H1 (cell line): ENCODE results near the gene CHST8. TPM values are rescaled to one million over a fixed set of nuclear protein-coding genes. Genes with fewer than 3 reads are reported as not detected.

ENCODE experiments used
- CTCF ChIA-PET: fragments of 300-600 bp; sonication (Branson Sonifier 250); formaldehyde crosslinking; loops from one replicate; lab custom pipeline; 2021; ENCODE audit not compliant: partially characterized antibody; lab: Charles Lee
- POLR2A ChIA-PET: fragments of 300-600 bp; sonication (Branson Sonifier 250); formaldehyde crosslinking; loops from one replicate; lab custom pipeline; 2021; ENCODE audit warnings: inconsistent platforms; ENCODE audit not compliant: partially characterized antibody; lab: Charles Lee
- DNase-seq, 2 experiments: peaks; one replicate each; pipeline versions ENCODE4 v3.0.0 to v3.0.0-alpha.2; 2010 to 2022; ENCODE audit warnings: low spot score in 2 of 2, low read depth in 1 of 2, mixed read lengths in 1 of 2
- FAIRE-seq: peaks from 2 replicates; lab custom pipeline; 2011; peaks lifted over from hg19 to GRCh38; lab: Jason Lieb, UNC
- H2AFZ ChIP-seq: 2 replicates; pipeline ENCODE4 v1.8.1; 2012; ENCODE audit warnings: low read length, inconsistent platforms
- H2AK5ac ChIP-seq: 2 replicates; pipeline ENCODE4 v1.6.1; 2013; ENCODE audit warnings: low read depth, low read length
- H2BK120ac ChIP-seq: replicated peaks from 2 replicates; pipeline ENCODE3; 2013; ENCODE audit warnings: low read depth, low read length, inconsistent platforms
- H2BK12ac ChIP-seq: 2 replicates; pipeline ENCODE4 v1.6.1; 2013; ENCODE audit warnings: low read depth, low read length
- H2BK15ac ChIP-seq: 2 replicates; pipeline ENCODE4 v1.6.1; 2013; ENCODE audit warnings: low read length
- H2BK20ac ChIP-seq: 2 replicates; pipeline ENCODE4 v1.6.1; 2013; ENCODE audit warnings: low read length
- H2BK5ac ChIP-seq: 2 replicates; pipeline ENCODE4 v1.6.1; 2013; ENCODE audit warnings: low read depth, low read length
- H3K14ac ChIP-seq: 2 replicates; pipeline ENCODE4 v1.6.1; 2013; ENCODE audit warnings: inconsistent platforms; ENCODE audit not compliant: insufficient read length
- H3K18ac ChIP-seq: 2 replicates; pipeline ENCODE4 v1.6.1; 2013; ENCODE audit warnings: low read length; ENCODE audit errors: extremely low read depth
- H3K23ac ChIP-seq: 2 replicates; pipeline ENCODE4 v1.6.1; 2013; ENCODE audit warnings: inconsistent platforms; ENCODE audit not compliant: insufficient read length
- H3K23me2 ChIP-seq: 2 replicates; pipeline ENCODE4 v1.6.1; 2013; ENCODE audit warnings: low read depth, low read length
- H3K27ac ChIP-seq: 2 replicates; pipeline ENCODE4 v1.6.1; 2011; ENCODE audit warnings: low read depth, low read length, inconsistent platforms
- H3K27me3 ChIP-seq, 4 experiments: replicated peaks in 1 of 4; 1 replicate in 1 of 4; 2 replicates in 3 of 4; pipeline versions ENCODE4 v1.6.1 to v1.8.1; 2011 to 2013; ENCODE audit warnings: low read length in 3 of 4, mild to moderate bottlenecking in 3 of 4, inconsistent platforms in 2 of 4, mixed read lengths in 2 of 4, moderate library complexity in 1 of 4; ENCODE audit not compliant: control insufficient read depth in 3 of 4, insufficient read depth in 3 of 4; ENCODE audit errors: extremely low read depth in 1 of 4
- H3K36me3 ChIP-seq, 4 experiments: 2 replicates each; pipeline versions ENCODE4 v1.6.1 to v1.8.1; 2011 to 2013; ENCODE audit warnings: mild to moderate bottlenecking in 4 of 4, low read length in 3 of 4, moderate library complexity in 2 of 4, control low read depth in 1 of 4, inconsistent platforms in 1 of 4; ENCODE audit not compliant: insufficient read depth in 4 of 4, control insufficient read depth in 2 of 4
- H3K4ac ChIP-seq: replicated peaks from 2 replicates; pipeline ENCODE3; 2013; ENCODE audit warnings: low read length, low read depth, mixed read lengths, inconsistent platforms; ENCODE audit not compliant: insufficient read length
- H3K4me1 ChIP-seq, 4 experiments: replicated peaks in 1 of 4; 1 replicate in 1 of 4; 2 replicates in 3 of 4; pipeline versions ENCODE4 v1.6.1 to v1.8.1; 2011 to 2013; ENCODE audit warnings: low read length in 3 of 4, inconsistent platforms in 2 of 4, mixed read lengths in 1 of 4; ENCODE audit not compliant: insufficient read depth in 4 of 4, control insufficient read depth in 3 of 4
- H3K4me2 ChIP-seq, 2 experiments: 2 replicates each; pipeline versions ENCODE4 v1.6.1 to v1.8.1; 2011 to 2013; ENCODE audit warnings: low read depth in 2 of 2, low read length in 2 of 2, control low read depth in 1 of 2, inconsistent platforms in 1 of 2, mild to moderate bottlenecking in 1 of 2; ENCODE audit not compliant: insufficient read depth in 1 of 2
- H3K4me3 ChIP-seq, 4 experiments: fragments of 200-600, 300-600 bp in 1 of 4; sonication (generic), shearing (Covaris generic), sonication (Bioruptor Twin) in 1 of 4; 2 replicates each; pipeline versions ENCODE4 v1.5.1 to v1.8.1; 2011 to 2016; ENCODE audit warnings: low read length in 4 of 4, low read depth in 3 of 4, control low read depth in 2 of 4, inconsistent platforms in 2 of 4, mild to moderate bottlenecking in 2 of 4, mixed read lengths in 1 of 4, moderate library complexity in 1 of 4; ENCODE audit not compliant: insufficient read depth in 2 of 4; ENCODE audit errors: extremely low read depth in 1 of 4
- H3K56ac ChIP-seq: replicated peaks from 2 replicates; pipeline ENCODE3; 2013; ENCODE audit warnings: low read depth, mild to moderate bottlenecking, mixed read lengths, low read length, inconsistent platforms; ENCODE audit not compliant: insufficient read length
- H3K79me1 ChIP-seq: 2 replicates; pipeline ENCODE4 v1.6.1; 2013; ENCODE audit warnings: low read depth, low read length, control low read depth
- H3K79me2 ChIP-seq, 2 experiments: 2 replicates each; pipeline versions ENCODE4 v1.6.1 to v1.8.1; 2012 to 2013; ENCODE audit warnings: low read length in 2 of 2, mild to moderate bottlenecking in 2 of 2, inconsistent platforms in 1 of 2; ENCODE audit not compliant: insufficient read depth in 2 of 2, control insufficient read depth in 1 of 2
- H3K9ac ChIP-seq, 4 experiments: replicated peaks in 1 of 4; 1 replicate in 1 of 4; 2 replicates in 3 of 4; pipeline versions ENCODE4 v1.6.1 to v1.8.1; 2011 to 2013; ENCODE audit warnings: low read depth in 3 of 4, low read length in 3 of 4, control low read depth in 2 of 4, mild to moderate bottlenecking in 2 of 4, moderate library complexity in 2 of 4, inconsistent platforms in 1 of 4; ENCODE audit errors: extremely low read depth in 1 of 4
- H3K9me3 ChIP-seq, 2 experiments: 2 replicates each; pipeline versions ENCODE4 v1.6.1 to v1.8.1; 2012 to 2013; ENCODE audit warnings: mild to moderate bottlenecking in 2 of 2, moderate library complexity in 2 of 2, control low read depth in 1 of 2, inconsistent platforms in 1 of 2, low read depth in 1 of 2, low read length in 1 of 2, mixed read lengths in 1 of 2; ENCODE audit not compliant: insufficient read depth in 2 of 2
- H4K20me1 ChIP-seq, 2 experiments: replicated peaks in 1 of 2; 2 replicates each; pipeline versions ENCODE3 to v1.8.1; 2011 to 2013; ENCODE audit warnings: inconsistent platforms in 2 of 2, low read length in 2 of 2, mild to moderate bottlenecking in 1 of 2; ENCODE audit not compliant: insufficient read depth in 2 of 2, control insufficient read depth in 1 of 2
- H4K5ac ChIP-seq: 2 replicates; pipeline ENCODE4 v1.6.1; 2013; ENCODE audit warnings: low read length, low read depth, mixed read lengths, inconsistent platforms; ENCODE audit not compliant: insufficient read length
- H4K8ac ChIP-seq: 2 replicates; pipeline ENCODE4 v1.8.0; 2013; ENCODE audit warnings: mild to moderate bottlenecking, moderate library complexity, low read length, inconsistent platforms; ENCODE audit not compliant: insufficient read depth; ENCODE audit errors: extremely low read depth
- H4K91ac ChIP-seq: replicated peaks from 2 replicates; pipeline ENCODE3; 2013; ENCODE audit warnings: low read length, mixed read lengths, inconsistent platforms; ENCODE audit not compliant: insufficient read length
- CTCF ChIP-seq, 3 experiments: IDR thresholded peaks; 1 replicate in 2 of 3; 2 replicates in 1 of 3; pipeline versions ENCODE4 v1.5.1 to v1.6.1; 2011; ENCODE audit warnings: low read length in 3 of 3, mild to moderate bottlenecking in 3 of 3, inconsistent platforms in 2 of 3, low read depth in 1 of 3, moderate library complexity in 1 of 3; ENCODE audit not compliant: insufficient read depth in 1 of 3; ENCODE audit errors: control extremely low read depth in 1 of 3
- KDM1A ChIP-seq: fragments of 200-600, 300-600 bp; sonication (generic); IDR thresholded peaks from 2 replicates; pipeline ENCODE4 v1.7.1; 2016; ENCODE audit warnings: mild to moderate bottlenecking, low read length, borderline replicate concordance
- WGBS, 2 experiments: shearing (Covaris generic) in 1 of 2; methylation state at CpG; one replicate each; pipeline versions ENCODE4 v1.1.6 to v1.1.7; 2013 to 2015; ENCODE audit warnings: low lambda C conversion rate in 2 of 2, mixed read lengths in 2 of 2, inconsistent platforms in 1 of 2, low coverage in 1 of 2, missing lambda C conversion rate in 1 of 2; ENCODE audit not compliant: insufficient replicate concordance in 2 of 2, insufficient coverage in 1 of 2, insufficient read length in 1 of 2; ENCODE audit errors: extremely low coverage in 1 of 2, missing lambda C conversion rate in 1 of 2; 5-methylcytosine and 5-hydroxymethylcytosine counted together
- polyA plus RNA-seq, 7 experiments: library from polyadenylated mRNA; depleted of rRNA in 3 of 7; stranded (reverse) in 5 of 7; unstranded in 2 of 7; fragments of >200 nt in 5 of 7; fragments of 200-250 nt in 2 of 7; gene quantifications; 1 replicate in 5 of 7; 2 replicates in 1 of 7; 4 replicates in 1 of 7; pipeline versions ENCODE4 v1.2.1 to v1.2.3, GENCODE V29; 2011 to 2013; ENCODE audit warnings: missing spikeins in 2 of 7, mixed read lengths in 2 of 7
- total RNA-seq: library from RNA; stranded (reverse); fragmentation: NEBNext Ultra II Directional; extraction: Animal tissue kit (Norgen Biotek cat#: 25700); gene quantifications from 2 replicates; pipeline ENCODE4 v1.2.1, GENCODE V29; 2021

The CHST8 gene
- total and polyA plus RNA-seq, 2 of the 8 experiments (the other 6 are each of a cell fraction or from before 2014, with no cell fraction given), result 10.8 to 28.2 TPM

- H3K23ac ChIP-seq, result no peak overlapping the region
Observed at GRCh38 chr19:33777753-33778088, 156.0 kb downstream of the CHST8 start.

More at GRCh38 chr19:33777753-33778088, 156.0 kb downstream of the CHST8 start:
- Histone ChIP-seq H3K79me1 (no peaks in the 10 kb centered on the region), H2BK15ac (no peak overlapping the region), H3K36me3 (peaks cover 0 to 1% (median 0%) of the 10 kb centered on the region in 4 experiments; a peak in 1 of 8 replicates), H3K4ac (no peak overlapping the region), H3K56ac (no peak overlapping the region), H3K79me2 (no peaks in the 10 kb centered on the region), H4K20me1 (peaks cover 4 to 13% of the 10 kb centered on the region in 2 experiments), H2BK20ac (no peak overlapping the region), H3K23me2 (peaks cover 8% of the 10 kb centered on the region; the same call in 1 of the 2 replicates), H2AFZ (no peak overlapping the region), H3K27ac (no peak overlapping the region), H3K4me3 (no peak overlapping the region), H3K27me3 (peaks cover 0 to 3% (median 0%) of the 10 kb centered on the region in 4 experiments; a peak in 3 of 7 replicates), H3K18ac (no peak overlapping the region), H3K9ac (no peak overlapping the region), H2BK12ac (no peak overlapping the region), H2BK5ac (no peak overlapping the region), H3K9me3 (no peaks in the 10 kb centered on the region), H4K91ac (no peak overlapping the region), H2AK5ac (no peak overlapping the region), H3K4me2 (no peak overlapping the region; a peak in 1 of 4 replicates), H4K8ac (peak overlapping the region; percentile 58; the same call in 1 of the 2 replicates), H3K14ac (no peak overlapping the region), H3K4me1 (peaks cover 0 to 7% (median 4%) of the 10 kb centered on the region in 4 experiments; a peak in 4 of 7 replicates), H2BK120ac (no peak overlapping the region), H4K5ac (no peak overlapping the region)
- POLR2A ChIA-PET, result interaction anchor here (0.9 to 3.4 kb wide), 8 partner anchors 14 to 367 kb away, joined by 3 to 14 read pairs (median 3); partner anchors contain the start of gene KCTD15
- CTCF ChIA-PET, result interaction anchor here (0.6 to 4.5 kb wide), 86 partner anchors 9 to 566 kb away, joined by 3 to 68 read pairs (median 4); partner anchors contain the start of gene KCTD15
- FAIRE-seq (no peak), DNase-seq (no peak)
- TF ChIP-seq KDM1A, result peak; percentile 33; the same call in 1 of the 2 replicates
- TF ChIP-seq CTCF (IDR thresholded peaks at IDR 0.05; ENCODE audit: control extremely low read depth in 1 of 3, insufficient read depth in 1 of 3, low read depth in 1 of 3, low read length in 3 of 3), result no peak
- 53% methylated on average over 13 of the region's 17 CpGs; no CpG with 5 or more reads in 1 of the 2 experiments for WGBS, 2 experiments
